TTC549 (cell line): ENCODE measurements around the gene ACP3.
"Not testable (repeated sequence)": the region's sequence is repeated elsewhere in the genome, so short reads cannot be mapped to it uniquely, and the experiment has no call there.

Experiments
- FAIRE-seq: peaks from 2 replicates; lab custom pipeline; 2012; peaks lifted over from hg19 to GRCh38; lab: Jason Lieb, UNC

Gene ACP3

DNA sequence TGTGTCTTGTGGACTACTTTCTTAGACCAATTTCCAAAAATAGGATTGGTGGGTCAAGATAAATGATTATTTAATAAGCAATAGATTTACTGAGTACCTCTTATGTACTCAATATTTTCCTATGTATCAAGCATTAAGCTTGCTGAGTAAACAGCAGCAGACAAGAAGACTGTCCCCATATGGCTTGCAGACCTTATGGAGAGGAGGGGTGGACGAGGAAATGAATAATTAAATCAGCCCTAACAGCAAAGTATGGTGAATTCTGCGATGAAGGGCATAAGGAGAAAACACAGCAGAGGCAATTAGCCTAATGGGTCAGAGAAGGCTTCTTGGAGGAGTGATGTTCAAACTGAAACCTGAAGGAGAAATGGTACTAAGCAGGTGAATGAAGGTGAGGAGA lies 45.1 kb downstream of the ACP3 start:
- no peak for FAIRE-seq

DNA sequence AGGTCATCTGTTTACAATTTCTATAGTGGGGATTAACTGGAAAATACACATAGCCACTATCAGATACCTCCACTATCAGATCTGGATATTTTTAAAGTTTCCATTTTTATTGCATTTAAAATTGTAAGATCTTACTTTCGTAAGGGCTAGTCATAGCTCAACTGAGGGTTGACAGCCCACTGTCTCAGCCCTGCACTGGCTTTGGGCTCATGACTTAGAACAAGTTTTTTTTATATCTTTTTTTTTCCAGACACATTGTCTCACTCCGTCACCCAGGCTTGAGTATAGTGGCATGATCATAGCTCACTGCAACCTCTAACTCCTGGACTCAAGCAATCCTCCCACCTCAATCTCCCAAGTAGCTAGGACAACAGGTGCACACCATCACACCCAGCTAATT lies 51.3 kb downstream of the ACP3 start:
- FAIRE-seq: no peak

DNA sequence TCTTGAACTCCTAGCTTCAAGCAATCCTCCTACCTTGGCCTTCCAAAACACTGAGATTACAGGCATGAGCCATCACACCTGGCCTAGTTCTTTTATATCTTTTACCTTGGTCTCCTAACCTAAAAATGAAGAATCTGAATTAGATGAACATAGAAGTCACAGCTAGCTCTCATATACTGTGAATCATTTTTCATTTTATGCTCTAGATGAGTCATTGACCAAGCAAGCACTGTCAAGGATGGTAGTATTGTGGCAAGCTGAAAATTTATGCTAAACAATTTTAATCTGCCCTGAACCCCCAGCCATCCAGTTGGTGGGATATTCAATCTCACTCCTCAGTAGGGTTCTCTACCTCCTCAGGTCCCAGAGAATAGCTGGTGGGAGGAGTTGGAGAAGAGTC lies 51.8 kb downstream of the ACP3 start:
- no peak for FAIRE-seq

DNA sequence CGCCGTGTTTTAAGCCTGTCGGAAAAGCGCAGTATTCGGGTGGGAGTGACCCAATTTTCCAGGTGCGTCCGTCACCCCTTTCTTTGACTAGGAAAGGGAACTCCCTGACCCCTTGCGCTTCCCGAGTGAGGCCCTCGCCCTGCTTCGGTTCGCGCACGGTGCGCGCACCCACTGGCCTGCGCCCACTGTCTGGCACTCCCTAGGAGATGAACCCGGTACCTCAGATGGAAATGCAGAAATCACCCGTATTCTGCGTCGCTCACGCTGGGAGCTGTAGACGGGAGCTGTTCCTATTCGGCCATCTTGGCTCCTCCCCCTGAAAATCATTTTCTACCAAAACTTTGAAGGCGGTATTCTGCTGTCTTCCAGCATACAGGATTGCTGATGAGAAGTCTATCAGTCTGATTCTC lies 59.7 kb downstream of the ACP3 start:
- FAIRE-seq: not testable (repeated sequence)

DNA sequence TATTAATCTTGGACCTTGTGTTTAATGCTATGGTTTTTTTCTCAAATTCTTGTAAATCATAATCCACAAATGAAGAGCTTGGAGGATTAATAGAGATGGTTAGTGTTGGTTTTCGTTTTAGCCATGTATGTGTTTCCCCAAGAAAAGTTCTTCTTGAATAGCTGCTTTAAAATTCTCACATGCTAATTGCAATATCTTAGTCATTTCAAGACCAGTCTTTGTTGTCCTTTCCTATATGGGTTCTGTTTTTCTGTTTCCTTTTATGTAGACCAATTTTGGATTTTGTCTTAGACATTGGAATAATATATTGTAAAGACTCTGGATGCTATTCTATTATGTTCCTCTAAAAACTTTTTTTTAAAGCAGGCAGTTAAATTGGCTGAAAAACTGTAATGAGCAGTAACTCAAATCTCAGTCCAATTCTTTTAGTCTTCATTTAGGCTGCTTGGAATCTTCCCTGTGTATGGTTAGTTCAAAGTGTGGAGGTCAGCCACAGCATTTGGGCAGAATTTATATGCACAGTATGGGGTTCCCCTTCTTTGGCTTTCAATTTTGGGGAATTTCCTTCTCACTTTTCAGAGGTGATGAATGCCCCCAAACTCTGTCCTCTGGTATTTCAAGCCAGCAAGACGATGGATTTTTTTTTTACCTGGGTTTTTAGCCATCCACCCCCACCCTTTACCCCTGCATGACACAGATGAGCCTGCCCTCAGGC lies 61.0 kb downstream of the ACP3 start:
- no peak for FAIRE-seq

DNA sequence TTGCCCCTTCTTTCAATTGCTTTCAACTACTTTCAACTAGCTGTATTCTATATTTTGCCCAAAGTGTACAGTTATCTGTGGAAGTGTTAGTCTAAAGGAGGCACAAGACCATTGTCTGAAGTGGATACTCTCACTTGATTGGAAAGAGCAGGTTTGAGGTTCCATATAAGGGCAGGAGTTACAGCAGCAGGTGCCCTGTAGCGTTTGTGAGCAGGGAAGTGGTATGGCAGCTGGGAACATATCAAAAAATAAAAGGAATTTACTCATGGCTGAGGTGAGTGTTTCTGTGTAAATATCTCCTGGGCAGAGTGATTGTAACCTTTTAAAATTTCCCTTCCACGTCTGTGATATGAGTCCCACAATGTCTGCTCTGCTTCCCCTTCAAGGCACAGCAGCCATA lies 61.6 kb downstream of the ACP3 start:
- FAIRE-seq: no peak

DNA sequence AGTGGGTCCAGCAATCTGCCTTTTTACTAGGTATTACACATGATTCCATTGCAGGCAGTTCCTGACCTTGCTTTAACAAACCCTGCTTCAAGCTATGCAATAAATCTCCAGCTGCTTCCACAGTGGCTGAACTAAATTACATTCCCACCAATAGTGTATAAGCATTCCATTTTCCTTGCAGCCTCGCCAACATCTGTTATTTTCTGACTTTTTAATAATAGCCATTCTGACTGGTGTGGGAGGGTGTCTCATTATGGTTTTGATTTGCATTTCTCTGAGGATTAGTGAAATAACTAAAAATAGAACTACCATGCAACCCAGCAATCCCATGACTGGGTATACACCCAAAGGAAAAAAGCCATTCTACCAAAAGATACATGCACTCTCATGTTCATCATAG lies 63.7 kb downstream of the ACP3 start:
- FAIRE-seq: no peak

DNA sequence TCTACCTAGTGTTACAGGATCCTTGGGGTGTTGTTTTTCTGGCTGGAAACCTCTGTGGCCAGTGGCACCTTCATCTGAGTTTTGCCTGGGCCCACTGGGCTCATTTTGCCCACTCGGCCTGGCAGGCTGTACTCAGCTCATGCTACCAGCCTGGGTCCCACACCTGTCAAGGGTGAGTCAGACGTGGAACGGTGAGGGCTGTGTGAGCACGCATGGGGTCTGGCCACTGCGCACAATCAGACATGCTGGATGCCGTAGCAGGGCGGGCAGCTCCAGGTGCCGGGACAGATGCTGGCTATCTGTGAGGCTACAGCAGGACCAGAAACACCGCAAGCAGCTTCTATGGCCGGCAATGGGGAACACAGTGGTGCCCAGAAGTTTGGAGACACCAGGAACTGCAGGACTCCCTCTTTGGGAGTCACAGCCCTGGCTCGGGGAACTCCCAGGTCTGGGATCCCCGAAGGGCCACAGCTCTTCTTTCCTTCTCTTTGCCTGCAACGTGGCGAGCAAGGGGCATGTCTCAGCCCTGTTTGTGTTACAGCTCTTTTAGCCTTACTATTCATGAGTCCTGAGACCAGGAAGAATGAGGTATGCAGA lies 64.2 kb downstream of the ACP3 start:
- FAIRE-seq: no peak

DNA sequence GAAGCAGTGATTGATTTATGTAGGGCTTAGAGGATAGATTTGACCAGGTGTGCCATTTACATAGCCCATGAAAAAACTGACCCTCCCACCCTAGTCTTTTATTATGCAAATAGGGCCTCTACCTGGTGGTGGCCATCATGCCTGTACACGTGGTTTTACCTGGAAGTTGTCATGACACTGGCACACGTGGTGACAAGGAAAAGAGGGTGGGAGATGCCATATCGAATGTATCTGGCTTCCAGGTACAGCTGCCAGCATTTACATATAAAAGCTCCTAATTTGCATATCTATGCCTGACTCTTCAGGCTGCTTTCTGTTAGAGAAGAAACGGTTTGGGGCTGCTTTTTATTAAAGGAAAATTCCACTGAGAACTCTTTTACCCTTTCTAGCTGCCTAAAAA lies 65.1 kb downstream of the ACP3 start:
- FAIRE-seq: no peak

DNA sequence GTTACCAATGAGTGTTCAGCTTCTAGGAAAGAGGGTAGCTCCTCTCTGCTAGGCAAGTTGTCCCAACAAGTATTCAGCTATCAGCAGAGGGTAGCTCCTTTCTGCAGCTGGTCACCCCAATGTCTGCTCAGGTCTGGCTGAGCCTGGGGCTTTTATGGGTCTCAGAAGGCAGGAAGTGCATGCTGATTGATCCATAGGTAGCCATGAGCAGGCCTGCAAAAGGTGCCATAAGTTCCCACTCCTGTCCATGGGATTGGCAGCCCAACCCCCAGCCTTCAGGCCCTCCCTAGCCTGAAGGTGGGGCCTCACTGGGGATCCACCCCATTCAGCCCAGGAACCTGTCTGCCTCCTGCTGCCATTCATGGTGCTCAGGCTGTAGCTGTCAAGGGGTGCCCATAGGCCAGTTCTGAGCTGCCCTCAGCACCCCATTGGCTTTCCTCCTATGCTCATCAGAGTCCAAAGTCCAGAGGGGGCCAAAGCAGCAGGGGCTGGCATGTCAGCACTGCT lies 65.5 kb downstream of the ACP3 start:
- FAIRE-seq: no peak

DNA sequence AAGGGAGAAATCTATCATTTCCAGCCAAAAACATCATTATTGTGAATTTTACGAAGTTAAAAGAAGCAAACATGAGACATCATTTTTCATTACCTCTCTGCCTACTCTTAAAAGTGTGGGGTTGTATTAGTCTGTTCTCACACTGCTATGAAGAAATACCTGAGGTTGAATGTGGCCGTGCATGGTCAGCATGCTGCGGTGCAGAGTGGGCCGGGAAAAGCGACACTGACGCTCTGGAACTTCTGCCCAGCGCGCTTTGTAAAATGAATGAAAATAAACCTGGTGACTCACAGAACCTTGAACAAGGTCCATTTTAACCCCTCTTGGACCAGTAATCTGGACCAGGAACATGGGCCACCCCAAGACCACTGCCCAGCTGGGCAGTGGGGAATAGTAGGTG lies 69.1 kb downstream of the ACP3 start:
- no peak for FAIRE-seq

DNA sequence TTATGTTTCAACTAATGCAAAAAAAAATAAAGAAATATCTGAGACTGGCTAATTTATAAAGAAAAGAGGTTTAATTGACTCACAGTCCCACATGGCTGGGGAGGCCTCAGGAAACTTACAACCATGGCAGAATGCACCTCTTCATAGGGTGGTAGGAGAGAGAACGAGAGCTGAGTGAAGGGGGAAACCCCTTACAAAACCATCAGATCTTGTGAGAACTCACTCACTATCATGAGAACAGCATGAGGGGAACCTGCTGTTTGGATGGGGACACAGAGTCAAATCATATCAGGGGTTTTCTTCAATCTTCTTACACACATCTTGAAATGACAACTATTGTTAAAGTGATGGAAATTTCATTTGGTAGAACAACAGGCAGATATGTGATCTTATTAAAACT lies 75.5 kb downstream of the ACP3 start:
- FAIRE-seq: not testable (repeated sequence)

DNA sequence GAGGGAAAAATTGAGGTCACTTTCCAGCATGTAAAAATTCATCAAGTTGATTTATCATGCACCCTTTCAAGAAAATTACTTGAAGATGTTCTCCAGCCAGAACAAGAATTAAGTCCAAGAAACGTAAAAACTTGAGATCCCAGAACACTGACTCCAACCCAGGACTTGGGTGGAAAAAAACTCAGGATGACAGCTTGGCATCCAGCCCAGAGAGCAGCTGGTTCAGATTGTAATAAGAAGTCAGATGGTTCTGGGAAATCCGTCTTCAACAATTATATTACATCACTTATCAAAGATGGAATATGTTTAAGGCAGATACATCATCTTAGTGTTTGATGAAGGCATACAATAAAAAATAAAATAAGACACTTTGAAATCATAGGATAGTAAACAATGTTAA lies 77.1 kb downstream of the ACP3 start:
- no peak for FAIRE-seq

DNA sequence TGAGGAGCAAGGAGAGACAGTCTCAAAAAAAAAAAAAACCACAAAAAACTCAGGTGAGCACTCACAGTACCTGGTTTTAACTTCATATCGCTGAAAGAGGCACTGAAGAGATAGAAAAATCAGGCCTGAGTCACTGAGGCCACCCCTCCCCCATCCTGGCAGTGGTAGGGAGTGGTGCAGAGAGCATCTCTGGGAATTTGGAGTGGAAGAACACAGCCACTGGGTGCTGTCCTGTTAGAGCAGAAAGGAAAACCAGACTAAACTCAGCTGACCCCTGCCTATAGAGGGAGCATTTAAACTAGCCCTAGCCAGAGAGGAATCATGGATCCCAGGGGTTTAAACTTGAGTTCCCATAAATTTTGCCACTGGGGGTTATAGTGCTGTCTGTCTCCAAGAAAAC lies 77.9 kb downstream of the ACP3 start:
- no peak for FAIRE-seq

DNA sequence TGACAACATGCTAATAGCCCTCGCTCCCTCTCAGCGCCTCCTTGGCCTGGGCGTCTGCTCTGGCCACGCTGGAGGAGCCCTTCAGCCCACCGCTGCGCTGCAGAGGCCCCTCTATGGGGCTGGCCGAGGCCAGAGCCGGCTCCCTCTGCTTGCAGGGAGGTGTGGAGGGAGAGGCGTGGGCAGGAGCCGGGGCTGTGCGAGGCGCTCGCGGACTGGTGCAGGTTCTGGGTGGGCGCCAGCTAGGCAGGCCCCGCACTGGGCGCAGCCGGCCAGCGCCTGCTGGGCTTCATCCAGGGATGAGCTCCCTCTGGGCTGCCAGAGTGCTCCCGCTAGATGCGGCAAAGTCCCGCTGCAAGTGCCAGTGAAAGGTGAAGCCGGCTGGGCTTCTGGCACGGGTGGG lies 79.0 kb downstream of the ACP3 start:
- no peak for FAIRE-seq

DNA sequence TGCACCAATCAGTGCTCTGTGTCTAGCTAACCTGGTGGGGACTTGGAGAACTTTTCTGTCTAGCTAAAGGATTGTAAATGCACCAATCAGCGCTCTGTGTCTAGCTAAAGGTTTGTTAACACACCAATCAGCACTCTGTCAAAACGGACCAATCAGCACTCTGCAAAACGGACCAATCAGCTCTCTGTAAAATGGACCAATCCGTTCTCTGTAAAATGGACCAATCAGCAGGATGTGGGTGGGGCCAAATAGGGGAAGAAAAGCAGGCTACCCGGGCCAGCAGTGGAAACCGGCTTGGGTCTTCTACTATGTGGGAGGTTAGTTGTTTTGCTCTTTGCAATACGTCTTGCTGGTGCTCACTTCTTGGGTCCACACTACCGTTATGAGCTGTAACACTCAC lies 79.6 kb downstream of the ACP3 start:
- not testable (repeated sequence) for FAIRE-seq

DNA sequence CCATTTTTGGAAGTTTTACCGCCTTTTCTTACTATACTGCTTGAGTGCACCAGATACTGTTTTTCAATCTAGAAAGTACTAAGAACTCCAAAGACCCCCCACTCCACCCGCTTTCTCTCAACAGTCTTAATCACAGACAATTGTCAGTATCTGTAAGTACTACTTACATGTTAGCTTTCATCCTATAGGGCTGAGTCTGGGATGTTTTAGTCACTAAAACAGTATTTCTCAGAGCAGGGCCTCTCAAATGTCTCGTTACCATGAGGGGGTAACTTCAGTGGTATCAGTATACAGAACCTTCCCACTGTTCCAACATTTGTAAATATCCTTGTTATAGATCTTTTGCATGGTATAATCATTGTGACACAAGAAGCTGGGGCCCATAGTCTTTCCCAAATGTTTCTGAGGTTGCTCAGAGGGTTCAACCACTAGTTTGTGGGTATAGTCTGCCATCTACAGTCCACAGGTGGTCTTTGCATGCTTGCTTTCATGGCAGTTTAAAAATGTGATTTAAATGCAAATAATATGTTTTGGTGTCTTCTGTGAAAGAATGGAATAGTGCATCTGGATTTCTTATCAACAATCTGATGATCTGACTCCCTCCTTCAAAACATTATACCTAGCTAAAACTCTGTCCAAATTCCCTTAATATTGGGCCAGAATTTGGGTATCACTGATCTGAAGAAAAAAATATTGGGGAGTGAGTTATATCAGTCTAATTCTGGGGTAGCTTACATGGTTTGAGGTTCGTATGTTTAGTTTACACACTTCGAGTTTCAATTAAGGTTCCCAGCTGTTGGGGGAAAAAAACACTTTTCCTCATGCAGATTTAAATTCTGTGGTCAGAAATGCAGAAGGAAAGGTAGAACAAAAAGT lies 82.1 kb downstream of the ACP3 start:
- FAIRE-seq: peak; percentile 80

DNA sequence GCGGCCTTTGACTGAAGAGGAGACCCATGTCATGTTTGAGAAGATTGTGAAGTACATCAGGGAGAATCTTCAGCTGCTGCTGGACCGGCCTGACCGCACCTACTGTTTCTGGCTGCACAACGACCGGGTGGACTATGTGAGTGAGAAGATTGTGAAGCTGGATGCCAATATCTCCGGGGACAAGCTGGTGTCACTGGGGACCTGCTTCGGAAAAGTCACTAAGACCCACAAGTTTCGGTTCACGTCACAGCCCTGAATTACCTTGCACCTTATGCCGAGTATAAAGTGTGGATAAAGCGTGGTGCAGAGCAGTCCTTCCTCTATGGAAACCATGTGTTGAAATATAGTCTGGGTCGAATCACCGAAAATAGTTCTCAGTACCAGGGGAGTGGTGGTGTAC lies 84.0 kb downstream of the ACP3 start:
- FAIRE-seq: no peak

DNA sequence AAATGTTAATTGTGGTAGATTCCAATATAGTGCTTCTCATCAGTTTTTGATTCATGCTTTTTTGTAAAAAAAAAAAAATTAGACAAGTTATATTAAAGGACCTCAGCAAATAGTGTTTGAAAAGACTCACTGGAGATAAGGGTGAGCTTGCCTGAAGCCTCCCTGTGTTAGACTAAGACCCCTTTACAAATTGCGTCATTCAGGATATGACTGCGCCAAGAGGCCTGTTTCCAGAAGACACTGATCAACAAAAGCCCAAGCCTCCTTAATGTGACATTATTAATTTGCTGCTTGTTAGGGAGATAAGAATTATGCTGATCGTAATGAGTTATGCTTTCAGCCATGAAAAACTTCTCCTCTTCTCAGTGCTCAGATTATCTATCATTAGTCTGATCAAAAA lies 87.1 kb downstream of the ACP3 start:
- no peak for FAIRE-seq

DNA sequence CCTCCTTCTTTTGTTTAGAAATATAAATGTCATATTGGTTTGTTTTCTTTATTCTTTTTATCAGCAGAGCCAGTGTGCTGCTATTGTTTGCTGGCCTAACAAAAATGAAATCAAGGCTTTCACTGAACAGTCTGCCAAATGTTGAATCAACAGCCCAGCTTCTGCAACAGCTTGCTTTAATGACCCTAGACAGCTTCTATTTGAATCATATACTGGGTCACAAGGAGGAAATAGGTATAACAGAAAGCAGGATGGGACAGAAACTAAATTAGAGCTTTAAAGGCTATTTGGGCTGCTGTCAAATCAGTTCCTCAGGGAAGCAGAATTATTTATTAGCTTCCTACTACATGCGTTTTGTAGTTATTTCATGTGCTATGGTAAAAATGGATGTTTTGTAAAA lies 88.0 kb downstream of the ACP3 start:
- no peak for FAIRE-seq

DNA sequence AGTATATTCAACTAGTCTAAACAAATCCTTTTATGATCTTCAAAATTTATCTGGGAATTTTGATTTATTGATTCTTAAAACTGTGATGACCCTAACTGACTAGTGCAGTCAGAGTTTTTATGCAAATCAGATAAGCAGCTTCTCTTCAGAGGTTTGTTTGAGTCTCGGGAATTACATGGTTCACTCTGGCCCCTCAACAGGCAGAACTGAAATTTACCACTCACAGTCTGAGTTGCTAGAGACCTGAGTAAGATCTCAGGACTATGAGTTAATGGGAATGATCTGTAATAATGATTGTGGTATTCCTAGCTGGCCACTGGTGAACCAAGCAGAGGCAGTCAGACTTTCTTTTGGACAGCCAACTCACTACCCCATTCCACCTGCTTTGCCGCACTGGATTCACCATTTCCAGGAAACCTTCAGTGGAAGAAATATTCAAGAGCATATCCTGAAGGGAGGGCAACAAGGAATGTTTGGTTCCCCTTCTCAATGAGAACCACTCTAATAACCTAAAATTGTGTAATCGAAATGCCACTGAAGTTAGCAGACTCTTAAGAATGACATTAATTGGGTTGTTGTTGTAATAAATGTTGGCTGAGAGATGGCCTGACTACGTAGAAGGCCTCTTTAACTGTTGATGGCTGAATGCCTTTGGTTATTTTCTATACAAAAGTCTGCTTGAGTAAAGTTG lies 88.5 kb downstream of the ACP3 start:
- FAIRE-seq: no peak

DNA sequence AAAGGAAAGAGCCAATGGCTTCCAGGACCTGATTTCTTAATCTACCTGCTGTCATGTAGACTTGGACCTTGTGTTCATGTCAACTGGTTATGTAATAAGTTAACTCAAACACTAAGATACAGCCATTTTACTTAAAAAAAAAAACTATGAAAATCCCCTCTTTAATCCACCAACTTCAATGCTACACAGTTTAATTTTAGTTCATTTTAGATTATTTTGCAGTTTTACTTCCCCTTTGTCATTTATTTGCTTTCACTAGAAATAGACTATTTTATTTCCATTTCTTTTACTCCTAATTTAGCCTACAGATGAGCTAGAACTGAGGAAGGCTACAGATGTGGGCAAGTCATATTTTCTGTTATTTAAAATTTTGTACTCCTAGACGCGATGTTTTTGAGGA lies 89.4 kb downstream of the ACP3 start:
- FAIRE-seq: no peak

DNA sequence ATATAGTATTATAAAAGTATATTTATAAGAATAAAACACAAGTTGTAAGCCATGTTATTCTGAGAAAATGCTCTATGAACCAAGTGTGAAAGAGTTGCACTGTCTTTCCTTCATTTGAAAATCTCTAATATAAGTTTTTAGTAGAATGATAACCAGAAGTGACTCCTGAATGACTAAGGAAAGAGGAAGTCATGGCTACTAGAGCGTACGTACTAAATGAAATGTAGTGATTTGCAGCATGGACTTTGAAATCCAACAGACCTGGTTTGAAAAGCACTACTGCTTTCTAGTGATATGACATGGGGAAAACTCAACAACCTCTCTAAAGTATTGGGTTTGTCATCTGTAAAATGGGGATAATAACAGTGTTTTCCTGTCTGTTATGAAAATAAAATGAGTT lies 89.8 kb downstream of the ACP3 start:
- no peak for FAIRE-seq
